IMR-90 (cell line): ENCODE data around the gene PLA2G2C. TPM values are rescaled to one million over a fixed set of nuclear protein-coding genes. Genes with fewer than 3 reads are reported as not detected.

Experiments
- ATAC-seq: fragments of 200-7000 bp; cut with Tn5 transposase; 2 replicates; pipeline ENCODE4 v1.9.1; 2020; ENCODE audit warnings: low read depth, mild to moderate bottlenecking, moderate library complexity
- BruUV-seq: library from RNA; stranded (reverse); fragments of 400-500 nt; replicated peaks from 2 replicates; lab custom pipeline; 2021; lab: Mats Ljungman, UMichigan
- CTCF ChIA-PET: fragments of 300-600 bp; formaldehyde crosslinking; extraction: SDS; loops from one replicate; lab custom pipeline; 2021; ENCODE audit warnings: antibody characterized with exemption; lab: Yijun Ruan, JAX
- POLR2A ChIA-PET: fragments of 300-600 bp; sonication (Branson Sonifier 250); formaldehyde crosslinking; loops from one replicate; lab custom pipeline; 2022; ENCODE audit warnings: antibody characterized with exemption; ENCODE audit not compliant: unreplicated experiment; lab: Charles Lee
- DNase-seq: peaks from one replicate; pipeline ENCODE4 v3.0.0; 2013
- H2AFZ ChIP-seq: replicated peaks from 2 replicates; pipeline ENCODE3; 2013; ENCODE audit warnings: low read length, mild to moderate bottlenecking; ENCODE audit not compliant: poor library complexity
- H2AK5ac ChIP-seq: 2 replicates; pipeline ENCODE4 v1.6.1; 2013; ENCODE audit warnings: low read depth, low read length, inconsistent platforms
- H2AK9ac ChIP-seq: replicated peaks from 2 replicates; pipeline ENCODE3; 2013; ENCODE audit warnings: mild to moderate bottlenecking, low read depth, low read length, moderate library complexity; ENCODE audit not compliant: poor library complexity
- H2BK120ac ChIP-seq: 2 replicates; pipeline ENCODE4 v1.6.1; 2013; ENCODE audit warnings: low read depth, low read length, inconsistent platforms
- H2BK15ac ChIP-seq: 3 replicates; pipeline ENCODE4 v1.6.1; 2013; ENCODE audit warnings: low read depth, low read length, inconsistent platforms
- H2BK20ac ChIP-seq: 2 replicates; pipeline ENCODE4 v1.6.1; 2013; ENCODE audit warnings: low read depth, mild to moderate bottlenecking, inconsistent platforms, low read length, moderate library complexity
- H2BK5ac ChIP-seq: 2 replicates; pipeline ENCODE4 v1.6.1; 2013; ENCODE audit warnings: mild to moderate bottlenecking, low read depth, low read length, inconsistent platforms; ENCODE audit not compliant: poor library complexity, severe bottlenecking
- H3K14ac ChIP-seq: replicated peaks from 2 replicates; pipeline ENCODE4 v1.6.1; 2013; ENCODE audit warnings: low read depth, low read length, inconsistent platforms
- H3K18ac ChIP-seq: 2 replicates; pipeline ENCODE4 v1.6.1; 2013; ENCODE audit warnings: low read depth, low read length, control low read depth
- H3K23ac ChIP-seq: 2 replicates; pipeline ENCODE4 v1.6.1; 2013; ENCODE audit warnings: low read depth, low read length, inconsistent platforms
- H3K27ac ChIP-seq: 2 replicates; pipeline ENCODE4 v1.5.1; 2013; ENCODE audit warnings: mild to moderate bottlenecking, control low read depth, low read length; ENCODE audit not compliant: insufficient read depth
- H3K27me3 ChIP-seq: 2 replicates; pipeline ENCODE4 v1.6.1; 2013; ENCODE audit warnings: low read length; ENCODE audit not compliant: control insufficient read depth, insufficient read depth
- H3K36me3 ChIP-seq: 2 replicates; pipeline ENCODE4 v1.6.1; 2013; ENCODE audit warnings: low read length, mixed read lengths; ENCODE audit not compliant: control insufficient read depth, insufficient read depth
- H3K4ac ChIP-seq: 2 replicates; pipeline ENCODE4 v1.6.1; 2013; ENCODE audit warnings: low read depth, low read length, inconsistent platforms
- H3K4me1 ChIP-seq: 2 replicates; pipeline ENCODE4 v1.6.1; 2013; ENCODE audit warnings: low read length, mixed read lengths; ENCODE audit not compliant: control insufficient read depth, insufficient read depth
- H3K4me2 ChIP-seq: 2 replicates; pipeline ENCODE4 v1.6.1; 2013; ENCODE audit warnings: low read depth, mild to moderate bottlenecking, control low read depth, low read length, moderate library complexity
- H3K4me3 ChIP-seq: 2 replicates; pipeline ENCODE4 v1.5.1; 2013; ENCODE audit warnings: low read depth, mild to moderate bottlenecking, control low read depth, low read length, moderate library complexity; ENCODE audit not compliant: insufficient read depth
- H3K56ac ChIP-seq: 2 replicates; pipeline ENCODE4 v1.6.1; 2013; ENCODE audit warnings: low read length, inconsistent platforms; ENCODE audit not compliant: insufficient read depth; ENCODE audit errors: extremely low read depth
- H3K79me1 ChIP-seq, 2 experiments: 2 replicates each; pipeline ENCODE4 v1.6.1; 2013; ENCODE audit warnings: low read length in 2 of 2, inconsistent platforms in 1 of 2, low read depth in 1 of 2
- H3K9ac ChIP-seq: 2 replicates; pipeline ENCODE4 v1.6.1; 2013; ENCODE audit warnings: low read depth, low read length, control low read depth
- H3K9me1 ChIP-seq: 2 replicates; pipeline ENCODE4 v1.6.1; 2013; ENCODE audit warnings: low read length, inconsistent platforms; ENCODE audit not compliant: insufficient read depth
- H3K9me3 ChIP-seq: 2 replicates; pipeline ENCODE4 v1.6.1; 2013; ENCODE audit warnings: low read length; ENCODE audit not compliant: control insufficient read depth, insufficient read depth
- H4K20me1 ChIP-seq: 2 replicates; pipeline ENCODE4 v1.6.1; 2013; ENCODE audit warnings: low read length, inconsistent platforms; ENCODE audit not compliant: insufficient read depth
- H4K5ac ChIP-seq: 2 replicates; pipeline ENCODE4 v1.6.1; 2013; ENCODE audit warnings: mild to moderate bottlenecking, low read depth, low read length, control low read depth
- H4K8ac ChIP-seq, 2 experiments: 2 replicates each; pipeline ENCODE4 v1.6.1; 2013; ENCODE audit warnings: low read depth in 2 of 2, low read length in 2 of 2, control low read depth in 1 of 2, inconsistent platforms in 1 of 2
- H4K91ac ChIP-seq: 2 replicates; pipeline ENCODE4 v1.6.1; 2013; ENCODE audit warnings: low read depth, low read length, inconsistent platforms; ENCODE audit not compliant: insufficient read depth
- BHLHE40 ChIP-seq: fragments of 150-350 bp; IDR thresholded peaks from 2 replicates; pipeline ENCODE4 v1.6.1; 2016; ENCODE audit warnings: mild to moderate bottlenecking, low read depth, low read length
- CEBPB ChIP-seq: IDR thresholded peaks from 2 replicates; pipeline ENCODE4 v1.6.1; 2012; ENCODE audit warnings: low read depth, low read length, improper control_type of control experiment
- CHD1 ChIP-seq: IDR thresholded peaks from 2 replicates; pipeline ENCODE4 v1.6.1; 2012; ENCODE audit warnings: low read depth, low read length, improper control_type of control experiment
- FOS ChIP-seq: fragments of 150-350 bp; IDR thresholded peaks from 2 replicates; pipeline ENCODE4 v1.6.1; 2016; ENCODE audit warnings: low read depth, low read length
- MAZ ChIP-seq: IDR thresholded peaks from 2 replicates; pipeline ENCODE4 v1.6.1; 2012; ENCODE audit warnings: low read depth, mild to moderate bottlenecking, low read length, improper control_type of control experiment, moderate library complexity, borderline replicate concordance
- NFE2L2 ChIP-seq: fragments of 150-350 bp; IDR thresholded peaks from 2 replicates; pipeline ENCODE4 v1.6.1; 2016; ENCODE audit warnings: low read depth, mild to moderate bottlenecking, low read length
- POLR2A ChIP-seq: IDR thresholded peaks from 2 replicates; pipeline ENCODE4 v1.6.1; 2012; ENCODE audit warnings: mild to moderate bottlenecking, low read depth, low read length
- RAD21 ChIP-seq: IDR thresholded peaks from 2 replicates; pipeline ENCODE4 v1.6.1; 2012; ENCODE audit warnings: low read length, improper control_type of control experiment
- RFX5 ChIP-seq: IDR thresholded peaks from 2 replicates; pipeline ENCODE4 v1.8.0; 2012; ENCODE audit warnings: low read depth, mild to moderate bottlenecking, low read length, moderate library complexity
- SMC3 ChIP-seq: fragments of 150-350 bp; IDR thresholded peaks from 2 replicates; pipeline ENCODE4 v1.6.1; 2016; ENCODE audit warnings: low read depth, mild to moderate bottlenecking, antibody characterized with exemption, low read length, moderate library complexity
- dilution Hi-C: fragments of 300-500 bp; cut with HindIII; formaldehyde crosslinking; loops from one replicate; pipeline ENCODE4 v1.14.3; 2018; ENCODE audit warnings: low sequenced_read_pairs; ENCODE audit not compliant: unreplicated experiment
- in situ Hi-C: fragments of 300-500 bp; cut with MboI; formaldehyde crosslinking; loops from 3 replicates; pipeline ENCODE4 v1.14.3; 2019; ENCODE audit warnings: low sequenced_read_pairs, inconsistent platforms, mixed read lengths
- intact Hi-C: fragments of 100-400 bp; cut with micrococcal nuclease; formaldehyde crosslinking; loops from 2 replicates; pipeline ENCODE4 v1.10.0; 2022
- polyA plus RNA-seq, 3 experiments: library from polyadenylated mRNA; depleted of rRNA; stranded (reverse); fragments of >200 nt; gene quantifications; 2 replicates each; pipeline ENCODE4 v1.2.3, GENCODE V29; 2012; ENCODE audit warnings: low replicate concordance in 1 of 3
- total RNA-seq: library from RNA; depleted of rRNA; stranded (reverse); fragments of >200 nt; gene quantifications from 2 replicates; pipeline ENCODE4 v1.2.3, GENCODE V29; 2012
- TF ChIP-seq, protein P1 (sequence below): fragments of 150-350 bp; IDR thresholded peaks from 2 replicates; pipeline ENCODE4 v1.6.1; 2016; ENCODE audit warnings: low read depth, mild to moderate bottlenecking, low read length, moderate library complexity, borderline replicate concordance
- TF ChIP-seq, protein P2 (sequence below): fragments of 150-350 bp; IDR thresholded peaks from 2 replicates; pipeline ENCODE4 v1.6.1; 2017; ENCODE audit warnings: mild to moderate bottlenecking, antibody characterized with exemption, low read length, low read depth

PLA2G2C gene
- total and polyA plus RNA-seq, 2 of the 4 experiments (the other 2 are of a cell fraction), result not detected

DNA sequence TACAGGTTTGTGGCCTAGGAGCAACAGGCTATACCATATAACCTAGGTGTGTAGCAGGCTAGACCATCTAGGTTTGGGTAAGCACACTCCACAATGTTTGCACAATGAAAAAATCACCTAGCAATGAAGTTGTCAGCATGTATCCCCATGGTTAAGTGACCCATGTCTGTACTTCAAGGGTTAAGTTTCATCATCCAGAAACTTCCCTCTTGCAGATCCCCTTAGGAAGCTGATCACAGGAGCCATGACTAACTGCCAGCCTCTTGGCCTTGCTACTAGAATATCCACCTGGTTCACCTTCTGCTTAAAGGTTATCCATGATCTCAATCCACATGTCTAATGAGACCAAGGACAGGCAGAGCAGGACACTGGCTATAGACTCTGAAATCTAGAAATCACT, 3.9 kb downstream of the PLA2G2C start:
- no peak for ATAC-seq
- no peak for DNase-seq
- Histone ChIP-seq H3K14ac (no peak overlapping the region), H4K91ac (no peak overlapping the region), H3K36me3 (no peaks in the 10 kb centered on the region), H2BK5ac (no peak overlapping the region), H3K56ac (no peak overlapping the region), H3K79me1 (no peaks in the 10 kb centered on the region), H3K4me3 (no peak overlapping the region), H3K27ac (no peak overlapping the region), H2AK9ac (no peak overlapping the region), H3K4me1 (no peaks in the 10 kb centered on the region), H3K18ac (no peak overlapping the region), H3K9ac (no peak overlapping the region), H4K20me1 (no peaks in the 10 kb centered on the region), H2BK20ac (no peak overlapping the region), H2AFZ (no peak overlapping the region), H3K27me3 (peaks cover 42% of the 10 kb centered on the region), H2BK15ac (no peak overlapping the region), H2BK120ac (no peak overlapping the region), H2AK5ac (no peak overlapping the region), H3K4ac (no peak overlapping the region), H3K4me2 (no peak overlapping the region), H4K8ac (no peak overlapping the region), H3K23ac (no peak overlapping the region), H3K9me1 (no peaks in the 10 kb centered on the region), H4K5ac (no peak overlapping the region), H3K9me3 (peaks cover 5% of the 10 kb centered on the region; the same call in 1 of the 2 replicates)
- TF ChIP-seq POLR2A, result no peak
- TF ChIP-seq, protein P1, sequence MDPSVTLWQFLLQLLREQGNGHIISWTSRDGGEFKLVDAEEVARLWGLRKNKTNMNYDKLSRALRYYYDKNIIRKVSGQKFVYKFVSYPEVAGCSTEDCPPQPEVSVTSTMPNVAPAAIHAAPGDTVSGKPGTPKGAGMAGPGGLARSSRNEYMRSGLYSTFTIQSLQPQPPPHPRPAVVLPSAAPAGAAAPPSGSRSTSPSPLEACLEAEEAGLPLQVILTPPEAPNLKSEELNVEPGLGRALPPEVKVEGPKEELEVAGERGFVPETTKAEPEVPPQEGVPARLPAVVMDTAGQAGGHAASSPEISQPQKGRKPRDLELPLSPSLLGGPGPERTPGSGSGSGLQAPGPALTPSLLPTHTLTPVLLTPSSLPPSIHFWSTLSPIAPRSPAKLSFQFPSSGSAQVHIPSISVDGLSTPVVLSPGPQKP, result no peak
- TF ChIP-seq FOS, result no peak
- no peak for TF ChIP-seq NFE2L2
- TF ChIP-seq BHLHE40, result no peak
- no peak for TF ChIP-seq MAZ
- TF ChIP-seq, protein P2, sequence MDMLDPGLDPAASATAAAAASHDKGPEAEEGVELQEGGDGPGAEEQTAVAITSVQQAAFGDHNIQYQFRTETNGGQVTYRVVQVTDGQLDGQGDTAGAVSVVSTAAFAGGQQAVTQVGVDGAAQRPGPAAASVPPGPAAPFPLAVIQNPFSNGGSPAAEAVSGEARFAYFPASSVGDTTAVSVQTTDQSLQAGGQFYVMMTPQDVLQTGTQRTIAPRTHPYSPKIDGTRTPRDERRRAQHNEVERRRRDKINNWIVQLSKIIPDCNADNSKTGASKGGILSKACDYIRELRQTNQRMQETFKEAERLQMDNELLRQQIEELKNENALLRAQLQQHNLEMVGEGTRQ, result no peak
- TF ChIP-seq CEBPB, result no peak
- no peak for TF ChIP-seq RAD21
- no peak for TF ChIP-seq SMC3
- no peak for TF ChIP-seq RFX5
- TF ChIP-seq CHD1, result no peak
- CTCF ChIA-PET, result no interaction called here
- POLR2A ChIA-PET, result no interaction called here
- BruUV-seq, result no TSS peak
- dilution Hi-C loops (no loop called here), in situ Hi-C loops (no loop called here), intact Hi-C loops (no loop called here)
